ENCODE measurements around the gene PARD3B.

The PARD3B gene

DNA sequence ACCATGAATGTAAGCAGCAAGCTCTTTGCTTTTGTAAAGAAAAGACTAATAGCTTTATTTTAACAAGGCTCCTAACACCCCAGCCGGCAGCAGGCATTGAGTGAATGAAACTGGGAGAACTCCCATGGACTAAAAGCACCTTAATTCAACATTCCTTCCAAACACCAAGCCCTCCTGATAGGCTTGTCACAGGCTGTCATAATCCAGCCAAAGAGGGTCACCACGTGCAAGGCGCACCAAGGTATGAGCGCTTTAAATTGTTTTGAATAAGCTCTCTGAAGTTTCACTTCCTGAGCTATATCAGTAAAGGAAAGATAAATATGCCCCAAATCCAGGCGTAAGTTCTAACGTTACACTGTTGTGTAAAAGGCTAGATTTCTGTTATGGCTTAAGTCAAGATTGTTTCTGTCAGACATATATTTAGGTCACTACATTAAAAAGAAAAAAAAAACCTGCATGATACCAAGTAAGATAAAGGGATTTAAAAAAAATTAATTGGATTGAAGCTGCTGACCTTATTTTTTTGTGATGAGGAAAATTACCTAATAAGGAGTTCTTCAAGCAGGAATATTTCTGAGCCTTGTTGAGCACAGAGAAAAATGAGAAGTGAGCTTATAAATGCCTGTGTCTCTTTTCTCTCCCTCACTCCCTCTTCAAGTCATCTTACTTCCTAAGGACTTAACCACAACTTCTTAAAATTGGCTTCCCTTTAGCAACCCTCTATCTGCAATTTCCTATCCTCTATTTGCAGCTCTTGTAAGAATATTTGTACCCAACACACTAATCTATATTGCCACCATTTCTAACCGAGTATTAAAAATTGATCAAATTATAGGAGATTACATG, 1000.9 kb downstream of the PARD3B start:
- DNase-seq = no peak

DNA sequence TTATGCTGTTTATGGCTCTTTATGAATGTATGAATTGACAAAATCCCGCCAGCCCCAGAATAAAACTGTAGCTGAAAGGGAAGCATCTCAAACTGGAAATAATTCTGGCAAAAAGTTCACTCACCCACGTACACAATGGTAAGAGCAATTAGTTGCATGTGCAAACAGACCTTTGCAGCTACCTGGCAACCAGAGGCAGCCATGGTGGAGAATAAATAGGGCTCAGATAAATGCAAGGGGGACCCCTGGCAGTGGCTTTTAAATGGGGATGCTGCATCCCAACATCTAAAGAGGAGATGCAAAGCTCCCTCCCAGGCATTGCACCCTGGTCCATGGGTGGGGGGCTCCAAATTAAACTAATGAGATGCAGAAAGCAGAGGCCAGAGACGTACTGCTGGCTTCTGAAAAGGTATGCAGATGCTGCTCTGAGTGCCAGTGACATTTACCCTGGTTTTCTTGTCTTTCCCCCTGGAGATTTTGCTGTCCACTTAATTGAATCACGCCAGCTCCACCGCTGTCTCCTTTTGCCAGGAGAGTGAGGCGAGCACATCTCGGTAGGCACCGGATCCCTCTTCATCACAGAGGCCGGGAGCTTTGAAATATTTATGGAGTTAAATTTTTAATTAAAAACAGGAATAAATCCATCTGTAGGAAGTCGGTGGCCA, 1010.4 kb downstream of the PARD3B start:
- DNase-seq = no peak

DNA sequence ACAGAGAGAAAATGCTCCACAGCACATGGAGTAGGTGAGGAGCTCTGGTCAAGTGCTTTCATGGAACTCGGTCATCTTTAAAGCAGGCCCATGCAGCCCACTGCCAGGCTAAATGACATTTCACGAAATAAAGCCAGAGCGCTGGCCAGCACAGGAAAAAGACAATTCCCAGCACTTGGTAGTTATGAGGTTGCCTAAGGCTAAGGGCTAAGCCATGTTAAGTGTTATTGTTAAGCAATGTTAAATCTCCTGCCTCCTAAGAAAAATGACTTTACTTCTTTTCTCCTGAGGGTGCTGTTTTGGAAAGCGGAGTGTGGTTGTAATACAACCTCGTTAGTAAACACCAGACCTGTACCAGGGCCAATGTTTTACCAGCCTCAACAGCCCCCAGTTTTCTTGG, 1011.1 kb downstream of the PARD3B start:
- no peak for DNase-seq

DNA sequence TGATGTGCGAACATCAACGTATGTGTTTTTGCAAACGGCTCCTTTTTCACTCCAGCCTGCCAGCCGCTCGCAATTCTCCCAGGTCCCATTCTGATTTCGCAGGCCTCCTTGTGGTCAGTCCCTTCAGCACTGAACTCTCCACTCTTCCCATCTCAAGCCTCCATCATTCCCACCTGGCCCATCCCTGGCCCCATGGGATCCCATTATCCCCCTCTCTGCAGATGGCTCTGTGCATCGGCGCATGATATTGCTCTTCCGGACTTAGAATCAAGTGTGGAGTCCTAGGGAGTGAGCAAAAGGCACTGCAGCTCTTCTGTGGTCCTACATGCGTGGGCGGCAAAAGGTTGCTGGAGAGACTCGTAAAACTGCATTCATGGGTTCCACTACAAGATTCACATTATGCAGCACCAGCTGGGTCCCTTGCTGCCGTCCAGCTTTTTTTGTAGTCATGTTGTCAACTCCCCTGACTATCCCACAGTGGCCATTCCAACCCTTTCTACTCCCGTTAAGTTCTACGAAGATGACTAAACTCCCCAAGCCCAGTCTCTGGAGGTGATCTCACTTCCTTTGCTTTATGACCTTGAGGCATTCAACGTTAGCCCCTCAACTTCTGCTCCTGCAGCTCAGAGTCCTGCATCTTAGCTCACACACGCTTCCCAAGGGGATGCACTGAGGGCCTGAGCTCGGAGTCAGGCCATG, 1011.7 kb downstream of the PARD3B start:
- DNase-seq = no peak

DNA sequence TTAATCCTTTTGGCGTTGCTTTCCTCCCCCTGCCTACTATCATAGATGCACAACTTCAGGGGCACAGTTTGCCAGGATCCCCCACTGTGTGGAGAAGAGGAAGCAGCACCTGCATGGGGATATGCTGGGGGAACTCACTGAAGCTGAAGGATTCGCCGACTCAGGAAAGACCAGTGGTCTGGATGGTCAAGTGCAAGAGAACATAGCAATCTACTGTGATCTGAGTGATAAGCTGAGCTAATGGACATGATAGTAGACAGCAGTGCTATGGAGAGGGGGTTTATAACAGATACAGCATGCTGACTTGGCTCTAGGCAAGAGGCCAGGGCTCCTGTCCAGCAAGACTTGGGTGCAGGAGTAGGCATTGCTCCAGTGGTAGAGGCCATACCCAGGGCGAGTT, 1012.6 kb downstream of the PARD3B start:
- no peak for DNase-seq

DNA sequence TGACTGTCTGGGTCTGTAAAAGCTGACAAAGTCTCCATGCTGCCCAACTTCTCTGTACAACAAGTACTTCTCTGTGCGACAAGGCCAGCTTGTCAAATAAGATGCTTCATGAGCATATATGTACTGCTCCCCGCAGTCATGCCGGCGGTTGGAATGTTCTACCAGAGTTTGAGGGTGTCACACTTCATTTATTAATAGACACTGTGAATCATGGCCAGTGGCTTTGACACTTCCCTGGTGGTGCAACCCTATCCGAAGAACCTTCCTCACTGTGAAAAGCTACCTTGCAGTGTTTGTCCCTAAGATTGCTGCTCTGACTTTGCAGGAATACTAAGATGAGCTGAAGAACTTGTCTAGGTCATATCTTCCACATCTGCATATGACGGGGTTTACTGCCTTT, 1016.2 kb downstream of the PARD3B start:
- no peak for DNase-seq

DNA sequence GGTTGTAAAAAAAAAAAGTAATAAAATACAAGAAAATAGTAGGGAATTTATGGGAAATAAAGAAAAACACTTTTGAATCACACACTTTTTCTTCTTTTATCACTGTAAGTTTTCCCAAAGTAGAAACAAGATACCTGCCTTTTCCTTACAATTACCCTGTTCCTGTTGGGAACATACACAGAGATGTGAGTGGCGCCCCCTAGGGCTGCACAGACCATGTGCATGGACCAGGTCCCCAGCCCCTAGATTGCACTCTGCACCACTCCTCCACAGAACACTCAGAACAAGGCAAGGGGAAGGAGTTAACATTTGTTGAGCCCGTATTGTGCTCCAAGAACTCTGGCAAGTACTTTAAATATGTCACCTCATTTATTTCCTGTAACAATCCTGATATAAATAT, 1018.4 kb downstream of the PARD3B start:
- peak; percentile 33 for DNase-seq

DNA sequence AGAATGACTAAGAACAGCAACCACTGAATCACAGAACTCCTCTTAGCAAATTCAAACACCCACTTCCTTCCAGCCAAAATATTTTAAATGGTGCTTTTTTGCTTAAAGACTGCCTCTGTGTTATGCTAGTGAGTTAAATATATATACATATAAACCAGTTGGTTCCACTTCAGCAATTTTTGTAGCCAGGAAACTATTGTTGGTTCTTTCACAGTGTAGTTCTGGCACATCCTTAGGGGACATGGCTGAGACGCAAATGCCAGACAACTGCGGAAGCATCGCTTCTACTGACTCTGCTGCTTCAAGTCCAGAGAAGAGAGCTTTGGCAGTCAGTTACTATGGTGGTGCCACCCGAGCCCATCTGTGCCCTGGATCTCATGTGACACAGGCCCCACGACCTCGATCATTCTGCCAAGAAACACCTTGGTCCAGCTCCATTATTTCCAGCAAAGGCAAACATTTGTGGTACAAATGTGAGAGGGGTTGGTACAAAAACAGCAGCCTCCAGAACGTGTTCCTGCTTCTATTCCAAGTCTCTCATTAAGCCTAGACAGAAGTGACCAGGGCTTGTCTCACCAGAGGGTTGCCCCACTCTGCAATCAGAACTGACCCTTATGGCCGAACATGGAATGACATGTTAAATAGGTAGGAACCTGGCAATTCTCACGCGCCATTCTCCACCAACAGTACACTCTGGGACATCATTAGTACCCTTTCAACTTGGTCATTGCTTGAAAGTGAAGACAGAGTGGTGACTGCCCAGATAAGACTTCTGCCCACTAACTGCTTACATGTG, 1019.3 kb downstream of the PARD3B start:
- no peak for DNase-seq

DNA sequence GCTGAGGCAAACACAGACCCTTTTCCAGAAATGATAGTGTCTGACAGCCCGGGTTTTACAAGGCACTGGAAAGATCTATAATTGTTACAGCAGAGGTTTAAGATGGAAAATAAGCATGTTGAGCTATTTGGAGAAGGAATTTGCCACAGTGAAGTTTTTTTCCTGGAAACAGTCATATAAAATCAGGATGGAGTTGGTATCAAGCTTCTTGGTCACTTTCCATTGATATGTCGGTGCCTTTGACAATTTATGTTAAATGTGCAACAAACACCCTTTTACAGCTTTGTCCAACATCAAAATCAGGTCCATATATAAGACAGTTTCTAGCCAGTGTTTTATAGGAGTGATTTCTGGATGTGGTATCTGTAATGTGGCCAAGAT, 1019.9 kb downstream of the PARD3B start:
- no peak for DNase-seq

DNA sequence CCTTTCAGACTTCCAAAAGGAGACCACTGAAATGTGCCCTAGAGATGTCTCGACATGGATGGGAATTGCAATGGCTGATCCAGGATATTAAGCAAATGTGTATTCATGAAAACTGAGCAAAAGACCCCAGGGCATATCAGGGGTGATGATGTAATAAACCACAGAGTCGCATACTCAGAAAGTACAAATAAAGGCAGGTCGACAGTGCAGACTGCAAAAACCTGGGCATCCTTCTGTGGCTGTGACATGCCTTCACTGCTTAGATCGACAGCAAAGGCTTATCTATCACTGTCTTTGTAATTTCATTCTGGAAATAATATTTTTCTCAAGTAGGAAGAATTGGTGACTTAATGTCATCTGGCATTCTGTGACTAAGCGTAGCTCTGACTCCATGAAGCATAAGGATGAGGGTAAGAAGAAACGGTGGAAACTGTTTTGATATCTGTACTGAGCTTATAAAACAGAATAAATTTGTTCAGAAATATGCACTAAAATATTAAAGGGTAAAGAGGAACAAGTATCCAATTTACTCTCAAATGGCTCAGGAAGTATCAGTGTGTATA, 1021.4 kb downstream of the PARD3B start:
- DNase-seq = no peak

DNA sequence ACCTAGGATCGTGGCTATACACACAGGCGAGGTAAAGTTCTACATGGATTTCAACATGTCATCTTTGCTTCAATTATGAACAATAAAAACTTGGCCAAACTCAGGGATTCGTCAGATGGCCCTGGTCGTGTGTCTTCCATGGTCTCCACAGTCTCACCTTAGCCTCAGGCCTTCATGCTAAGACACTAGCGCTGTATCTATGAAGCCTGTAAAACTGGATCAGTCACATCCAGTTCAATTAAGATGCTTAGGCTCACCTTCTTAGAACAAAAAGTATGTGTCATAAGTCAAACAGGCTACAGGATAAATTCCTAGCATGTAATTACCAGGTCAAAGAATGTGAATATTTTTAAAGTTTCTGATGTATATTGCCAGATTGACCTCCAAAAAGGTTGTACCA, 1023.3 kb downstream of the PARD3B start:
- DNase-seq = no peak

DNA sequence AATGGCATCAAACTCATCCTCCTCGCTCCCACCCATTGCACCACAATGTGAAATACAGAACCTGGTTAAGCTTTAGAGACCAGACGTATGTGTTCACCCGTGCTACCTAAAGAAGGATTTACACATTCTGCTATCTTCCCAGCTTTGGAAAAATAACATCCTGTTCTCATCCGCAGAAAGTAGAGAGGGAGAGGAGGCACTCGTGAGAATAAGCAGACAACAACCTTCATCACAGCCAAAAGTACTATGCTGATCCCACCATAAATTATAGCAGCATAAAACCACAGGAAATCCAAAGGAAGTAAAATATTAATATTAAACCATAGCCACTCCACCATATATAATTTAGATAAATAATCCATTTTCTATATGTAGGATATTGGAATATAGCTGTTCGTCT, 1025.4 kb downstream of the PARD3B start:
- no peak for DNase-seq

DNA sequence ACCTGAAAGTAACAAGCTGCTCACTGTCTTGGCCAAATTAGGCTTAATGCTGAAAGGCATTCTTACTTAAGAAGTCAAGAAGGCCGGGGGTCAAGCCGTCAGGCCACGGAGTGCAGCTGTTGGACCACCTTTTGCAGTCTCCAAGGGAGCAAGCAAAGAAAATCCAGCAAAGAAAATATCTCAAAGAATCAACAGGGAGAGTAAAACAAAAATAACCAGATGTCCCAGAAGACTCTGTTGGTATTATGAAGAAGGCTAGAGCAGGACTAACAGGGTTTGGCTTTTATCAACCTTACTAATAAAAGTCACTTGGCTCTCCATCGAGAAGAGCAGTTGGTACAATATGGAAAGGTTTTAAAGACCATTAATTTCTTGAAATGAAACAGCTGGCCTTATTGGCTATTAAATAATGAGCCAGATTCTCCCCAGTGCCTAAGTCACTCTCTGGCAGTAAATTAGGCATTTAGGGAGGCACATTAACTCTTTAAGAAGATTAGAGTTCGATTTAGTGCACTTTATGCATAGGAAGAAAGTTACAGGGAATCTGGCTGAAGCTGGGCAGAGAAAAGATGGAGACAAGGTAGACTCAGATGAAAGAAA, 1026.2 kb downstream of the PARD3B start:
- no peak for DNase-seq

DNA sequence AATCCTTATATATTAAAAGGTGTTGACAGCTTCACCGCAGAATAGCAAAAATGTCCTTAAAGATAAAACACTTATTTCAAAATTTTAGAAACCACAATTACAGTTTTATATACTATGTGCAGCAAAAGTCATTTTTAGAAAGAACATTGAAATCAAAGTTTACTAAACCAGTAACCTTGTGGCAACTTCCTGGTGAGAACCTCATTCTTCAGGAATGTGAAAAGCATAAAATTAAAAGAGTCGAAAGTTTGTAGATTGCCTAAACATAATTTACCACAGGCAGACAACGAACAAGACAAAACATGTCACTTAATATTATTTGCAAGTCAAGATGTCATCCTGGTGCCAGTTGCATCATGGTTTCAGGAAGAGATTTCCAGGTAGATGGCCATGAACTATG, 1028.7 kb downstream of the PARD3B start:
- no peak for DNase-seq

DNA sequence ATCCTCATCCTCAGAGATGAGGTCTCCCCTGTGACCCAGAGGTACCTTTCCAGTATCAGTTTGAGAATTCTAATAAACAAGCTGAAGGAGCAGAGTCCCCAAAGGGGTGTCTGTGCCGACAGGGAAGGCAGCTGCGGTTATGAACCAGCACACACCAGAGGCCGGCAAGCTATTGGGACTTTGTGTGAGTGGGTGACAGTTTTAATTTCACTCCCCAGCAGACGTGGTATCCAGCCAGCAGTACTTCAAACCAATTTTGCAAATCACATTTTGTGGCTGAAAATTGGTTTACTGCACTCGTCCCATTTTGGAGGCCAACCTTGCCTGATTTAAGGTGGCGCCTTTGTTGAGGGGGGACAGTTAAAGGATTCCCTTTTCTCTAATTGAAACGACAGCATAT, 1034.1 kb downstream of the PARD3B start:
- DNase-seq = no peak

DNA sequence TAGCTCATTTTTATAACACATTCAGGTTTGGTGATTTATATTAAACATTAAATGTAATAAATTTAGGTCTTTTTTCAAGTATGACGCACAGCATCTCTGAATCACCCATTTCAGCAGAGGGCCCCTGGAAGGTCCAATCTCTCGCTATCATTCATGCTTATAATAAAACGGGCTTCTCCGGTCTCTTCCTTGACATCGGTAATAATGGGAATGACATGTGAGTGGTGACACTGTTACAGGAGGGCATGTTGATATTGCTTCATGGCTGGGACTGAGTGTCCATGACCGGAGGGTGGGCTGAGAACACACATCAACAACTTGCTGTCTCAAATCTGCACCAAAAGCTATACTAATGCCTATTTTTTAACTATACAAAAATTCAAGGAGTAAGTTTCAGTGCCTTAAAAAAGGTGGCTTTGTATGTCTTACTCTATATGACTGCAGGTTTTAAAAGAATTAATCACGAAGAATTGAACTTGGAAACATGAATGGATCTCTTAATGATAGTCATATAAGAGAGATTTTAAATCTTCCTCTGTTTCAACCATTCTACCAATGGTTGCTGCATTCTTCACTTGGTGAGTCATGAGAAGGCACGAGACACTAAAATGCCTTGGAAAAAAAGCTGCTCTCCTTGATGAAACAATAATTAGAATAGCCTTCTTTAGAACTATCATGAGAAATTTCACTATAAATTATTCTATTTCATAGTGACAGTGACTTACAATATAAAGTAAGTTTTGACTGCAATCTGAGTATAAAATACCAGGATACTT, 1035.1 kb downstream of the PARD3B start:
- no peak for DNase-seq

DNA sequence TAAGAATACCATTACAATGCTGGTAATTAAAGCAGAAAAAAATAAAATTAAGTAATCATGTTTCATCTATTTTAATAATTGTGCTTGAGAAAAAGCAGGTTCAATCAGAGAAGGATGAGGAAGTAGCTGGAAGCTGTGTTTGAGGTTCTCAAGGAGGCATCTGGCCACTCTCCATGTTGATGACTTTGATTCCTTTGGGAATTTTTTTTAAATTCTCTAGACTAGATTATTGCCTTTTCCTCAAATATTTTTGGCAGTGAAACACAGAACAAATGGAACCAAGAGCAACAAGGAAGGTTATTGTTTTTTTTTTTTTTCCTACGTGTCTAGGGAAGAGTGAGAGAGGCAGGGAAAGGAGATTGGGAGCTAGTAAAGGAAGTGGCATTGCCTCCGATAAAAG, 1037.1 kb downstream of the PARD3B start:
- DNase-seq = no peak

DNA sequence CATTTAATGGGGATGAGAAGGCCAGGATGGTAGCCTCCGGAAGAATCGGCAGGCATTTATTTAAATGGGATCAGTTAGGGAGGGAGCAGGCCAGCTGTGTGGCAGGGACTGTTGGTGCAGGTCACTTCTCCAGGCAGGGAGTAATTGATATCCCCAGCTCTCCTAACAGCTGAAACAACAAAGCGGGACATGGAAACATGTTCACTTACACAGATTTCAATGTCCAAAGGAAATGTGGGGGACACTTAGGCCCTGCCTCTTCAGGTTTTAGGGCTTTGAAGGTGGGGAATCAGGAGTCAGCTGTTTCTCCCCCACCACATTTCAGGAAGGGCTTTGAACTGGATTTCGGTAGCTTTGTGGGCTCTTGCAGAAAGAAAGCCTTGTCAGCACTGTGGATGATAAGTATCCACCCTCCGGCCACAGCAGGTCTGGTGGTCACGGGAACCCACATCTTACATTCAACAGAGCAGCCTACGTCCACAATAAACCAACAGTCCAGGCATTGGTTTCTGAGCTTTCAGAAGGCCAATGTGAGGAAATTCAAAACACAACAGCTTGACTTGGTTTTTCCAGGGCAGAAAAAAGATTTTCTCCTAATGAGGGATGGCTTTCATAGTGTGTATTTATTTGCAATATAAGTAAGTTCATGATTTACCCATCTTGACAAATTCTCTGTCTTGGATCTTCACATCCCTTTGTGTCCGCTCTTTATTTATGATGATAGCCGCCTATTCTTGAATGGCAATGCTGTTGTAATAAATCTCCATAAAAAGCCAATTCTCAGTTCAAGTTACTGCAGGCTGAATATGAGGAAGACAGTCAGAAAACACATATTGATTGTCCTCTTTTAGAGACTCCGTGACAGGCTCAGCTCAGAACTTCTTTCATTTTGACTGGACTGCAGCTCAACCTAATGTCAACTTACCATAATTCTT, 1040.4 kb downstream of the PARD3B start:
- DNase-seq = no peak

DNA sequence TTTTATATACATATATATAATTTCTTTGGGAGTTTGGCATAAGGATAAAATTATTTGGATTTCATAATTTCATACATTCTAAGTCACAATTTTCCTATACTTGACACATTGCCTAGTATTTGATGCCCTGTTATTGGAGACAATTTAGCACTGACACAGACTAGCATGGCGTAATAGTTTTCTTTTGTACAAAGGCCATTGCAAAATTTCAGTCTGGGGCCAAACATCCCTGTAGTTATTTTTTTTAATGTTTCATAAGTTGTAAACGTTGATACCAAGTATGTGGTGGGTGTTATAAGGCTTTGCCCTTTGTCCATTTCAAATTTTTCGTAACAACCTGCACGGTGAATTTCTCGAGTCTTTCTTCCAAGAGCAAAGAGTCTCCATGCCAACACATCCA, 1041.4 kb downstream of the PARD3B start:
- no peak for DNase-seq

DNA sequence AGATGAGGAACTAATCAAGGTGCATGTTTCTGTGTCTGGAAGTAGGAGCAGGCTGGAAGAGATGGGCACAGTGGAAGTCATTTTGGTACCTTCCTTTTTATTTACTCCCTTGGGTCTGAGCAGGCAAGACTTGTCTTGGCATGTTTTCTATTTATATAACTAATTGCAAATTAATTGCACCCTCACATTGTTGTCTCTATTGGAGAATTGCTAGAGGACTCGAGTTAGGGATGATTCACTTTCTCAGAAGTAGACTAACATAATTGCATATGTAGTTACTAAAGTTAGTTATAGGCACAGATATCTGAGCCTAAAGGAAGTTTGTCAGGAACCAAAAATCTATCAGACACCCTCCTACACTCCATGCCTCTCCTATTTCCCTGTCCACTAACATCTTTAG, 1044.2 kb downstream of the PARD3B start:
- DNase-seq = no peak
